ENCODE data around the gene RBM47. TPM values are rescaled to one million over a fixed set of nuclear protein-coding genes. Genes with fewer than 3 reads are reported as not detected.

RBM47 gene
- total RNA-seq, 1 experiment from 2014 or later = 0.28 TPM

DNA sequence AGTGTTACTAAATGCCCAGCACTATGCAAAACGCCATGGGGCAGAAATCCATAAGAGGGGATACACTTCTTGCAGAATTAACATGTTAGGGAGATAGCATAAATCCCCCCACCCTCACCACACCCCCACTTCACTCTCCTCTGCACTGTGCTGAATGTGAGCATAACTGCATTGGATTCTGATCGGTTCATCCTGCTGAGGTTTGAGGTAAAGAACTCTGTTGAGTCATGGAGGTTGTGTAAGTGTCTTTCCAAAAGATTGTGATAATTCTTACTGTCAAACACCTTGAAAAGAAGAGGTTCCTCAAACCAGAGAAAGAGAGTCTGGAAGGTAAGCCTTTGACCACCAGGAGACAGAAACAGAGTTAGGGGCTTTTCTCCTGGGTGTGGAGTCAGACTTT is 43.6 kb downstream of the RBM47 start:
- CTCF ChIA-PET = no interaction called here
- intact Hi-C loops (cut with micrococcal nuclease; ENCODE audit: unreplicated experiment) = no loop called here
- no peaks in the 10 kb centered on the region for H3K4me1 ChIP-seq (ENCODE audit: insufficient read depth, low read length, poor library complexity, severe bottlenecking)
- no peak overlapping the region for H3K27ac ChIP-seq (ENCODE audit: low read depth, low read length, poor library complexity, severe bottlenecking)
- POLR2A ChIA-PET (ENCODE audit: low non-redundant PET) = no interaction called here
- DNase-seq (ENCODE audit: low spot score) = no peak
- no peak for TF ChIP-seq EZH2 (IDR thresholded peaks at IDR 0.05; ENCODE audit: borderline replicate concordance, low read depth, low read length, poor library complexity, severe bottlenecking)
- TF ChIP-seq, protein P1, sequence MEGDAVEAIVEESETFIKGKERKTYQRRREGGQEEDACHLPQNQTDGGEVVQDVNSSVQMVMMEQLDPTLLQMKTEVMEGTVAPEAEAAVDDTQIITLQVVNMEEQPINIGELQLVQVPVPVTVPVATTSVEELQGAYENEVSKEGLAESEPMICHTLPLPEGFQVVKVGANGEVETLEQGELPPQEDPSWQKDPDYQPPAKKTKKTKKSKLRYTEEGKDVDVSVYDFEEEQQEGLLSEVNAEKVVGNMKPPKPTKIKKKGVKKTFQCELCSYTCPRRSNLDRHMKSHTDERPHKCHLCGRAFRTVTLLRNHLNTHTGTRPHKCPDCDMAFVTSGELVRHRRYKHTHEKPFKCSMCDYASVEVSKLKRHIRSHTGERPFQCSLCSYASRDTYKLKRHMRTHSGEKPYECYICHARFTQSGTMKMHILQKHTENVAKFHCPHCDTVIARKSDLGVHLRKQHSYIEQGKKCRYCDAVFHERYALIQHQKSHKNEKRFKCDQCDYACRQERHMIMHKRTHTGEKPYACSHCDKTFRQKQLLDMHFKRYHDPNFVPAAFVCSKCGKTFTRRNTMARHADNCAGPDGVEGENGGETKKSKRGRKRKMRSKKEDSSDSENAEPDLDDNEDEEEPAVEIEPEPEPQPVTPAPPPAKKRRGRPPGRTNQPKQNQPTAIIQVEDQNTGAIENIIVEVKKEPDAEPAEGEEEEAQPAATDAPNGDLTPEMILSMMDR (conservative IDR thresholded peaks at IDR 0.05; ENCODE audit: low read depth, low read length) = no peak
- no TSS peak for BruUV-seq (replicated peaks)
- no peaks in the 10 kb centered on the region for H3K27me3 ChIP-seq (replicated peaks; ENCODE audit: insufficient read depth, low read depth, low read length, poor library complexity)
- H3K4me3 ChIP-seq (ENCODE audit: low read depth, low read length, poor library complexity, severe bottlenecking) = no peak overlapping the region
- no peaks in the 10 kb centered on the region for H3K9me3 ChIP-seq (ENCODE audit: low read depth, low read length, poor library complexity, severe bottlenecking)
- no peaks in the 10 kb centered on the region for H3K36me3 ChIP-seq (ENCODE audit: insufficient read depth, low read length, poor library complexity, severe bottlenecking)

DNA sequence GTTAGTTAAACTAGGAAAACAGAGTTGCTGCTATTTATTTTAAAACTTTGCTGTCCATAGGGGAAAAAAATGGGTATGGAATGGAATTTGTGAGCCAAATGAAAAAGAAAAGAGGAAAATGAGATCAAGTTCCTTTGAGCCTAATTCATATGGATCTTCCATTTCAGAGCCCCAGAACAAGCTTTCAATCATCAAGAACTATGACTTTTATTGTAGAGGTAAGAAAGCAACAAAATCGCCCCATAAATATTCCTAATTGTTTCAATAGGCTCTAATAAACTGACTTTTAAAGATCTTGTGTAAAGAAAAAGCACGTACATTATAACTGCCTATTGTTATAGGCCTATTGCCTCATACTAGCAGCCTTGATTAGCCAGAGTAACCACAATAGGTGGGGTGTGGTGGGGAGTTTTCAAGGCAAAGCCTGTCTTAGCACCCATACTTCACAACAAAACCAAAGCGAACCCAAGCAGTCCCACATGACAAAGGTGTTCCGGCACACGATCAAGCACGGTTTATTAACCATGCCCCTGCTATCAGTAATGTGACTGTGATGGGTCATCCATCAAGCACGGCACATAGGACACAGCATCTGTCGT is 44.4 kb downstream of the RBM47 start:
- DNase-seq (ENCODE audit: low spot score) = no peak
- H3K4me3 ChIP-seq (ENCODE audit: low read depth, low read length, poor library complexity, severe bottlenecking) = no peak overlapping the region
- no peaks in the 10 kb centered on the region for H3K36me3 ChIP-seq (ENCODE audit: insufficient read depth, low read length, poor library complexity, severe bottlenecking)
- POLR2A ChIA-PET (ENCODE audit: low non-redundant PET) = no interaction called here
- intact Hi-C loops (cut with micrococcal nuclease; ENCODE audit: unreplicated experiment) = no loop called here
- BruUV-seq (replicated peaks) = no TSS peak
- H3K4me1 ChIP-seq (ENCODE audit: insufficient read depth, low read length, poor library complexity, severe bottlenecking) = no peaks in the 10 kb centered on the region
- no peaks in the 10 kb centered on the region for H3K27me3 ChIP-seq (replicated peaks; ENCODE audit: insufficient read depth, low read depth, low read length, poor library complexity)
- H3K27ac ChIP-seq (ENCODE audit: low read depth, low read length, poor library complexity, severe bottlenecking) = no peak overlapping the region
- TF ChIP-seq EZH2 (IDR thresholded peaks at IDR 0.05; ENCODE audit: borderline replicate concordance, low read depth, low read length, poor library complexity, severe bottlenecking) = no peak
- TF ChIP-seq, protein P1 (conservative IDR thresholded peaks at IDR 0.05; ENCODE audit: low read depth, low read length) = no peak
- CTCF ChIA-PET = no interaction called here
- no peaks in the 10 kb centered on the region for H3K9me3 ChIP-seq (ENCODE audit: low read depth, low read length, poor library complexity, severe bottlenecking)

DNA sequence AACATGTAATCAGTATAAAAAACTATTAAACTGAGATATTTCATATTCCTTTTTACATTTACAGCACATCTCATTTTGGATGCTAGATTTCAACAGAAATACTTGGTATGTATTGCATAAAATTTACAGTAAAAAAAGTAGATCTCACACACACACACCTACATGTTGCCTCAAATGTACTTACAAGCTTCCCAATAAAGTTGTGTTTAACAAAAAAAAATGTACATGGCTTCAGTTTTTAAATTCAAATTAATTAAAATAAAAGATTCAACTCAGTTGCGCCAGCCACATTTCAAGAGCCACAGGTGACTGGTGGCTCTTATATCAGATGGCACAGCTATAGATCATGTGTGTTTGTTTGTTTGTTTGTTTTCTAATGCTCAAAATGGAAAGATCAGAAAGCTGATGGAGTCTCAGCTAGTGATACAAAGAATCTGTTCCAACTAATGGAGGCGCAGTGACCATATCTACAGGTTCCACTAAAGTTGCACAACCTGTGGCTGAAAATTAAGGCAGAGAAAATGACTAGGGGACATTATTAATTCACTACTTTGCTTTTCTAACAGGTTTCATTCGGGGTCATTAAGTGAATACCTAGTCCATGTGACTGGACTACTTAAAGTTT is 45.0 kb downstream of the RBM47 start:
- no peaks in the 10 kb centered on the region for H3K27me3 ChIP-seq (replicated peaks; ENCODE audit: insufficient read depth, low read depth, low read length, poor library complexity)
- H3K36me3 ChIP-seq (ENCODE audit: insufficient read depth, low read length, poor library complexity, severe bottlenecking) = no peaks in the 10 kb centered on the region
- no peak overlapping the region for H3K4me3 ChIP-seq (ENCODE audit: low read depth, low read length, poor library complexity, severe bottlenecking)
- no peak overlapping the region for H3K27ac ChIP-seq (ENCODE audit: low read depth, low read length, poor library complexity, severe bottlenecking)
- TF ChIP-seq, protein P1 (conservative IDR thresholded peaks at IDR 0.05; ENCODE audit: low read depth, low read length) = no peak
- no peak for TF ChIP-seq EZH2 (IDR thresholded peaks at IDR 0.05; ENCODE audit: borderline replicate concordance, low read depth, low read length, poor library complexity, severe bottlenecking)
- no peaks in the 10 kb centered on the region for H3K4me1 ChIP-seq (ENCODE audit: insufficient read depth, low read length, poor library complexity, severe bottlenecking)
- intact Hi-C loops (cut with micrococcal nuclease; ENCODE audit: unreplicated experiment) = no loop called here
- POLR2A ChIA-PET (ENCODE audit: low non-redundant PET) = interaction anchor here (0.6 kb wide), 1 partner anchor 268 kb away, joined by 4 read pairs; no protein-coding TSS in a partner anchor
- no peak for DNase-seq (ENCODE audit: low spot score)
- no peaks in the 10 kb centered on the region for H3K9me3 ChIP-seq (ENCODE audit: low read depth, low read length, poor library complexity, severe bottlenecking)
- BruUV-seq (replicated peaks) = no TSS peak
- CTCF ChIA-PET = no interaction called here
